Stimulated activated CD4-positive, alpha-beta T cell treated with anti-CD3 and anti-CD28 coated beads, Interleukin-12 subunit alpha, Interleukin-12 subunit beta, amount 100 ng/mL, for 4 hours (primary cell): ENCODE results near the gene PRKAR1A.
"Not testable (repeated sequence)": the region's sequence is repeated elsewhere in the genome, so short reads cannot be mapped to it uniquely, and the experiment has no call there.

Experiments
- DNase-seq: peaks from one replicate; pipeline ENCODE4 v3.0.0-alpha.2; 2020

The PRKAR1A gene

GRCh38 chr17:68512247-68512959 lies at the start of gene PRKAR1A:
Gene PRKAR1A, plus strand, starts transcription at chr17:68512430. Its CDS starts 2,970 bp downstream, at chr17:68515400.
- DNase-seq = peak; percentile 86

GRCh38 chr17:68463211-68464019 lies 48.8 kb upstream of the PRKAR1A start:
- DNase-seq = no peak

GRCh38 chr17:68468334-68468733 lies 43.9 kb upstream of the PRKAR1A start:
- no peak for DNase-seq

GRCh38 chr17:68468788-68469187 lies 43.4 kb upstream of the PRKAR1A start:
- DNase-seq = no peak

GRCh38 chr17:68470961-68471360 lies 41.3 kb upstream of the PRKAR1A start:
- DNase-seq = no peak

GRCh38 chr17:68480885-68481284 lies 31.3 kb upstream of the PRKAR1A start:
- no peak for DNase-seq

- DNase-seq = no peak
These were observed 29.6 kb upstream of the PRKAR1A start for GRCh38 chr17:68482576-68483041.

- DNase-seq = no peak
These were observed 27.8 kb upstream of the PRKAR1A start for GRCh38 chr17:68484458-68484857.

GRCh38 chr17:68489919-68490318 lies 22.3 kb upstream of the PRKAR1A start:
- no peak for DNase-seq

GRCh38 chr17:68491381-68492231 lies 20.6 kb upstream of the PRKAR1A start:
- DNase-seq = no peak

- not testable (repeated sequence) for DNase-seq
These were observed 19.7 kb upstream of the PRKAR1A start for GRCh38 chr17:68492394-68493054.

- DNase-seq = no peak
These were observed 17.1 kb upstream of the PRKAR1A start for GRCh38 chr17:68495081-68495480.

- no peak for DNase-seq
These were observed 14.3 kb upstream of the PRKAR1A start for GRCh38 chr17:68497885-68498319.

GRCh38 chr17:68498479-68499326 lies 13.5 kb upstream of the PRKAR1A start:
- DNase-seq = no peak

GRCh38 chr17:68499587-68499986 lies 12.6 kb upstream of the PRKAR1A start:
- DNase-seq = no peak

GRCh38 chr17:68501074-68501473 lies 11.2 kb upstream of the PRKAR1A start:
- no peak for DNase-seq

- DNase-seq = no peak
These were observed 6.3 kb upstream of the PRKAR1A start for GRCh38 chr17:68505951-68506350.

- DNase-seq = no peak
These were observed 4.7 kb upstream of the PRKAR1A start for GRCh38 chr17:68507576-68507975.

- no peak for DNase-seq
These were observed 2.8 kb upstream of the PRKAR1A start for GRCh38 chr17:68509141-68510057.

- no peak for DNase-seq
These were observed 968 bp upstream of the PRKAR1A start for GRCh38 chr17:68511254-68511670.
